MM.1S (cell line): Measurements from ENCODE around the gene MICAL2.

Source experiments
- DNase-seq: peaks from one replicate; pipeline ENCODE4 v3.0.0-alpha.2; 2015
- H2AFZ ChIP-seq: fragments of 300-600 bp; sonication (generic); 2 replicates; pipeline ENCODE4 v1.6.0; 2016; ENCODE audit warnings: antibody characterized with exemption, low read length
- H3F3A ChIP-seq: fragments of 300-600 bp; sonication (generic); 2 replicates; pipeline ENCODE4 v1.6.1; 2016; ENCODE audit warnings: mild to moderate bottlenecking, antibody characterized with exemption, low read length, moderate library complexity, mixed read lengths; ENCODE audit not compliant: insufficient read depth
- H3K27ac ChIP-seq: fragments of 300-600 bp; sonication (generic); 2 replicates; pipeline ENCODE4 v1.5.1; 2016; ENCODE audit warnings: mild to moderate bottlenecking, low read length
- H3K27me3 ChIP-seq: fragments of 300-600 bp; sonication (generic); replicated peaks from 2 replicates; pipeline ENCODE4 v1.6.0; 2016; ENCODE audit warnings: low read length; ENCODE audit not compliant: insufficient read depth
- H3K36me3 ChIP-seq: fragments of 300-600 bp; sonication (generic); replicated peaks from 2 replicates; pipeline ENCODE4 v1.6.1; 2016; ENCODE audit warnings: mild to moderate bottlenecking, low read length, mixed read lengths; ENCODE audit not compliant: insufficient read depth
- H3K4me1 ChIP-seq: fragments of 300-600 bp; sonication (generic); 2 replicates; pipeline ENCODE4 v1.6.1; 2016; ENCODE audit warnings: low read length, mixed read lengths
- H3K4me2 ChIP-seq: fragments of 300-600 bp; sonication (generic); 2 replicates; pipeline ENCODE4 v1.6.0; 2016; ENCODE audit warnings: low read depth, low read length
- H3K4me3 ChIP-seq: fragments of 300-600 bp; sonication (generic); 2 replicates; pipeline ENCODE4 v1.5.1; 2016; ENCODE audit warnings: low read length, mixed read lengths
- H3K79me2 ChIP-seq: fragments of 300-600 bp; sonication (generic); 2 replicates; pipeline ENCODE4 v1.6.1; 2016; ENCODE audit warnings: mixed run types, low read length, mixed read lengths
- H3K9ac ChIP-seq: fragments of 300-600 bp; sonication (generic); 2 replicates; pipeline ENCODE4 v1.6.1; 2016; ENCODE audit warnings: low read length, mixed read lengths
- H3K9me2 ChIP-seq: fragments of 300-600 bp; sonication (generic); replicated peaks from 2 replicates; pipeline ENCODE4 v1.6.1; 2016; ENCODE audit warnings: mild to moderate bottlenecking, low read length, mixed read lengths; ENCODE audit not compliant: insufficient read depth
- H3K9me3 ChIP-seq: fragments of 300-600 bp; sonication (generic); replicated peaks from 2 replicates; pipeline ENCODE4 v1.6.1; 2016; ENCODE audit warnings: mild to moderate bottlenecking, low read length, mixed read lengths; ENCODE audit not compliant: insufficient read depth
- H4K20me1 ChIP-seq: fragments of 300-600 bp; sonication (generic); 2 replicates; pipeline ENCODE4 v1.6.1; 2016; ENCODE audit warnings: mild to moderate bottlenecking, low read length, moderate library complexity, mixed read lengths; ENCODE audit not compliant: insufficient read depth
- CTCF ChIP-seq: fragments of 300-600 bp; sonication (generic); IDR thresholded peaks from 2 replicates; pipeline ENCODE4 v1.5.1; 2016; ENCODE audit warnings: antibody characterized with exemption, low read length, mixed read lengths
- EZH2 ChIP-seq: fragments of 300-600 bp; sonication (generic); optimal IDR thresholded peaks from 2 replicates; pipeline ENCODE3; 2017; ENCODE audit warnings: low read depth, mild to moderate bottlenecking, antibody characterized with exemption, low read length, mixed read lengths
- EZH2phosphoT487 ChIP-seq: fragments of 300-600 bp; sonication (generic); IDR thresholded peaks from 2 replicates; pipeline ENCODE4 v1.6.1; 2018; ENCODE audit warnings: antibody characterized with exemption, low read length

The MICAL2 gene

GRCh38 chr11:12182302-12182675, 71.9 kb downstream of the MICAL2 start:
- no peak overlapping the region for H3K4me3 ChIP-seq
- TF ChIP-seq EZH2 (no peak), EZH2phosphoT487 (no peak), CTCF (no peak)
- H3K4me1 ChIP-seq, result peaks cover 8% of the 10 kb centered on the region
- H3K27ac ChIP-seq, result no peak overlapping the region
- H3K79me2 ChIP-seq, result no peaks in the 10 kb centered on the region
- H3K9me3 ChIP-seq, result no peaks in the 10 kb centered on the region
- H2AFZ ChIP-seq, result no peak overlapping the region
- no peak overlapping the region for H3K9ac ChIP-seq
- H3K4me2 ChIP-seq, result no peak overlapping the region
- no peaks in the 10 kb centered on the region for H3F3A ChIP-seq
- no peaks in the 10 kb centered on the region for H3K27me3 ChIP-seq
- H4K20me1 ChIP-seq, result no peaks in the 10 kb centered on the region
- H3K9me2 ChIP-seq, result no peaks in the 10 kb centered on the region
- DNase-seq, result no peak
- no peaks in the 10 kb centered on the region for H3K36me3 ChIP-seq

GRCh38 chr11:12182676-12183541, 72.5 kb downstream of the MICAL2 start:
- Histone ChIP-seq H3K4me2 (no peak overlapping the region), H3K79me2 (no peaks in the 10 kb centered on the region), H2AFZ (no peak overlapping the region), H3K9me2 (no peaks in the 10 kb centered on the region), H3K9me3 (no peaks in the 10 kb centered on the region), H3K36me3 (no peaks in the 10 kb centered on the region), H3K27ac (no peak overlapping the region), H3K4me3 (no peak overlapping the region), H3F3A (no peaks in the 10 kb centered on the region), H4K20me1 (no peaks in the 10 kb centered on the region), H3K27me3 (no peaks in the 10 kb centered on the region), H3K9ac (no peak overlapping the region), H3K4me1 (peaks cover 2% of the 10 kb centered on the region)
- DNase-seq, result no peak
- TF ChIP-seq CTCF (no peak), EZH2phosphoT487 (no peak), EZH2 (no peak)

- TF ChIP-seq EZH2, result no peak
- no peak for TF ChIP-seq CTCF
- TF ChIP-seq EZH2phosphoT487, result no peak
- Histone ChIP-seq H3K9me3 (no peaks in the 10 kb centered on the region), H3K4me2 (no peak overlapping the region), H3K27ac (no peak overlapping the region), H3K9ac (no peak overlapping the region), H3K27me3 (no peaks in the 10 kb centered on the region), H3F3A (no peaks in the 10 kb centered on the region), H3K36me3 (no peaks in the 10 kb centered on the region), H3K4me3 (no peak overlapping the region), H3K79me2 (no peaks in the 10 kb centered on the region), H3K4me1 (peaks cover 3% of the 10 kb centered on the region; the same call in 1 of the 2 replicates), H4K20me1 (no peaks in the 10 kb centered on the region), H2AFZ (no peak overlapping the region), H3K9me2 (no peaks in the 10 kb centered on the region)
- DNase-seq, result no peak
Observed at GRCh38 chr11:12183827-12184620, 73.6 kb downstream of the MICAL2 start.
